Liver (tissue), 9 donors: Measurements from ENCODE around the gene FAM193A. TPM values are rescaled to one million over a fixed set of nuclear protein-coding genes. Genes with fewer than 3 reads are reported as not detected.

Experiments used
- DNase-seq: peaks from one replicate; pipeline ENCODE4 v3.0.0-alpha.2; 2017; ENCODE audit warnings: low spot score
- H3K27ac ChIP-seq, 2 donors: one replicate each; pipeline ENCODE4 v1.7.0; 2013; ENCODE audit warnings: inconsistent platforms in 2 of 2, low read length in 2 of 2, control low read depth in 1 of 2, low read depth in 1 of 2, mild to moderate bottlenecking in 1 of 2
- H3K27me3 ChIP-seq, 4 donors: one replicate each; pipeline versions ENCODE4 v1.6.1 to v1.7.0; 2013; ENCODE audit warnings: low read length in 3 of 4, inconsistent platforms in 1 of 4, mild to moderate bottlenecking in 1 of 4, moderate library complexity in 1 of 4; ENCODE audit not compliant: control insufficient read depth in 4 of 4, insufficient read depth in 4 of 4
- H3K36me3 ChIP-seq, 4 donors: one replicate each; pipeline versions ENCODE4 v1.6.1 to v1.7.0; 2013; ENCODE audit warnings: low read length in 3 of 4, mild to moderate bottlenecking in 3 of 4, low read depth in 1 of 4, moderate library complexity in 1 of 4; ENCODE audit not compliant: control insufficient read depth in 4 of 4, insufficient read depth in 3 of 4
- H3K4me1 ChIP-seq, 4 donors: one replicate each; pipeline versions ENCODE4 v1.6.1 to v1.7.0; 2013; ENCODE audit warnings: low read length in 3 of 4, mild to moderate bottlenecking in 3 of 4, moderate library complexity in 1 of 4; ENCODE audit not compliant: control insufficient read depth in 4 of 4, insufficient read depth in 4 of 4
- H3K4me3 ChIP-seq, 3 donors: one replicate each; pipeline versions ENCODE4 v1.6.1 to v1.7.0; 2013; ENCODE audit warnings: low read length in 3 of 3, control low read depth in 1 of 3, low read depth in 1 of 3, mild to moderate bottlenecking in 1 of 3
- H3K9ac ChIP-seq, 2 donors: one replicate each; pipeline ENCODE4 v1.7.0; 2013; ENCODE audit warnings: low read length in 2 of 2, mild to moderate bottlenecking in 2 of 2, moderate library complexity in 2 of 2, control low read depth in 1 of 2, low read depth in 1 of 2
- H3K9me3 ChIP-seq, 4 donors: one replicate each; pipeline versions ENCODE4 v1.6.1 to v1.7.0; 2013; ENCODE audit warnings: low read length in 3 of 4; ENCODE audit not compliant: control insufficient read depth in 4 of 4
- EGR1 ChIP-seq, 2 donors: IDR thresholded peaks; 2 replicates each; pipeline ENCODE4 v1.6.1; 2016 to 2018; ENCODE audit warnings: antibody characterized with exemption in 2 of 2, low read depth in 2 of 2
- FOXA1 ChIP-seq: IDR thresholded peaks from 2 replicates; pipeline ENCODE4 v1.6.1; 2016; ENCODE audit warnings: antibody characterized with exemption
- FOXA2 ChIP-seq: IDR thresholded peaks from 2 replicates; pipeline ENCODE4 v1.6.1; 2016; ENCODE audit warnings: antibody characterized with exemption
- GABPA ChIP-seq, 2 donors: IDR thresholded peaks in 1 of 2; conservative IDR thresholded peaks in 1 of 2; 2 replicates each; pipeline ENCODE4 v1.6.1; 2016; ENCODE audit warnings: antibody characterized with exemption in 2 of 2, mild to moderate bottlenecking in 1 of 2, moderate library complexity in 1 of 2
- HNF4A ChIP-seq, 2 donors: conservative IDR thresholded peaks; 2 replicates each; pipeline ENCODE4 v1.6.1; 2016; ENCODE audit warnings: antibody characterized with exemption in 2 of 2, mild to moderate bottlenecking in 2 of 2
- HNF4G ChIP-seq: IDR thresholded peaks from 2 replicates; pipeline ENCODE4 v1.6.1; 2016; ENCODE audit warnings: antibody characterized with exemption
- JUND ChIP-seq, 2 donors: IDR thresholded peaks; 2 replicates each; pipeline ENCODE4 v1.6.1; 2016; ENCODE audit warnings: antibody characterized with exemption in 2 of 2
- NR2F2 ChIP-seq: IDR thresholded peaks from 2 replicates; pipeline ENCODE4 v1.6.1; 2016; ENCODE audit warnings: antibody characterized with exemption
- RAD21 ChIP-seq, 2 donors: IDR thresholded peaks; 2 replicates each; pipeline ENCODE4 v1.6.1; 2016; ENCODE audit warnings: antibody characterized with exemption in 2 of 2, mild to moderate bottlenecking in 2 of 2
- RXRA ChIP-seq, 2 donors: IDR thresholded peaks; 2 replicates each; pipeline ENCODE4 v1.6.1; 2017 to 2018; ENCODE audit warnings: antibody characterized with exemption in 2 of 2, mild to moderate bottlenecking in 1 of 2
- SP1 ChIP-seq: IDR thresholded peaks from 2 replicates; pipeline ENCODE4 v1.6.1; 2018; ENCODE audit warnings: antibody characterized with exemption, mild to moderate bottlenecking
- TAF1 ChIP-seq: conservative IDR thresholded peaks from 2 replicates; pipeline ENCODE4 v1.6.1; 2016; ENCODE audit warnings: antibody characterized with exemption, mild to moderate bottlenecking
- YY1 ChIP-seq: IDR thresholded peaks from 2 replicates; pipeline ENCODE4 v1.6.1; 2016; ENCODE audit warnings: antibody characterized with exemption, mild to moderate bottlenecking
- WGBS: extraction: QIAGEN DNeasy Blood & Tissue Kit; methylation state at CpG from one replicate; pipeline ENCODE4 v1.1.7; 2013; 5-methylcytosine and 5-hydroxymethylcytosine counted together
- polyA plus RNA-seq, 2 donors: library from polyadenylated mRNA; stranded (reverse) in 1 of 2; unstranded in 1 of 2; fragments of 200-250 nt in 1 of 2; fragments of >200 nt in 1 of 2; fragmentation: Nextera tagmentation in 1 of 2; extraction: Ambion mirVana in 1 of 2; gene quantifications; one replicate each; pipeline versions ENCODE4 v1.2.1 to v1.2.3, GENCODE V29; 2013 to 2015
- total RNA-seq, 2 donors: library from RNA; depleted of rRNA; stranded (reverse); fragments of >200 nt; gene quantifications; one replicate each; pipeline ENCODE4 v1.2.3, GENCODE V29; 2014
- TF ChIP-seq, protein P1 (sequence below): IDR thresholded peaks from 2 replicates; pipeline ENCODE4 v1.6.1; 2016; ENCODE audit warnings: antibody characterized with exemption
- TF ChIP-seq, protein P2 (sequence below): IDR thresholded peaks from 2 replicates; pipeline ENCODE4 v1.6.1; 2016; ENCODE audit warnings: antibody characterized with exemption
- TF ChIP-seq, protein P3 (sequence below): IDR thresholded peaks from 2 replicates; pipeline ENCODE4 v1.6.1; 2016; ENCODE audit warnings: antibody characterized with exemption
- TF ChIP-seq, protein P4 (sequence below): fragments of 150-350 bp; IDR thresholded peaks from 2 replicates; pipeline ENCODE4 v1.5.1; 2017; ENCODE audit warnings: improper control_type of control experiment, low read depth, low read length; ENCODE audit not compliant: missing input control
- TF ChIP-seq, protein P5 (sequence below): IDR thresholded peaks from 2 replicates; pipeline ENCODE4 v1.6.1; 2016; ENCODE audit warnings: antibody characterized with exemption, mild to moderate bottlenecking
- donor health status: healthy.
- donor health status: healthy.
- donor health status: healthy.
- donor health status: healthy.
- donor health status: healthy.

The FAM193A gene
- total and polyA plus RNA-seq, 4 donors: 3.9 to 10.2 (median 7.0) TPM

DNA sequence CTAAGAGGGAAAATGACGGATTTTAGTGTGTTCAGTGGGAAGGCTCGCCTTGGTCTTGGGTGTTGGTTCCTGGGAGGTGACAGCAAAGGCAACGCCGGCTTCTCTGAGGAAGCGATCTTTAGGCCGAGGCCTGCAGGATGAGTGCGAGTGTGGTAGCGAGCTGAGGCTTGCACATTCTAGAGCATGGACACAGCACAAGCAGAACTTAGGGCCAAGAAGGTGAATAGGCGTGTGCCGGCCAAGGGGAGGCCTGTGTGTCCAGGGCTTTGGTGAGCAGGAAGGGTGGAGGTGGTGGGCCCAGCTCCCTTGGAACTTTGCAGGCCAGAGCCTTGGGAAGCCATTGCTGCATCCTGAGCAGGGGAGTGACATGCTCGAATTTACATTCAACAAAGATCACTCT, 151.8 kb downstream of the FAM193A start:
- Histone ChIP-seq H3K4me1 (no peaks in the 10 kb centered on the region), H3K27me3 (no peaks in the 10 kb centered on the region), H3K36me3 (peaks cover 10 to 74% (median 31%) of the 10 kb centered on the region in 4 donors), H3K9me3 (no peaks in the 10 kb centered on the region), H3K4me3 (no peak overlapping the region), H3K27ac (no peak overlapping the region), H3K9ac (no peak overlapping the region)
- TF ChIP-seq, protein P1, sequence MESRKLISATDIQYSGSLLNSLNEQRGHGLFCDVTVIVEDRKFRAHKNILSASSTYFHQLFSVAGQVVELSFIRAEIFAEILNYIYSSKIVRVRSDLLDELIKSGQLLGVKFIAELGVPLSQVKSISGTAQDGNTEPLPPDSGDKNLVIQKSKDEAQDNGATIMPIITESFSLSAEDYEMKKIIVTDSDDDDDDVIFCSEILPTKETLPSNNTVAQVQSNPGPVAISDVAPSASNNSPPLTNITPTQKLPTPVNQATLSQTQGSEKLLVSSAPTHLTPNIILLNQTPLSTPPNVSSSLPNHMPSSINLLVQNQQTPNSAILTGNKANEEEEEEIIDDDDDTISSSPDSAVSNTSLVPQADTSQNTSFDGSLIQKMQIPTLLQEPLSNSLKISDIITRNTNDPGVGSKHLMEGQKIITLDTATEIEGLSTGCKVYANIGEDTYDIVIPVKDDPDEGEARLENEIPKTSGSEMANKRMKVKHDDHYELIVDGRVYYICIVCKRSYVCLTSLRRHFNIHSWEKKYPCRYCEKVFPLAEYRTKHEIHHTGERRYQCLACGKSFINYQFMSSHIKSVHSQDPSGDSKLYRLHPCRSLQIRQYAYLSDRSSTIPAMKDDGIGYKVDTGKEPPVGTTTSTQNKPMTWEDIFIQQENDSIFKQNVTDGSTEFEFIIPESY: no peak
- TF ChIP-seq, protein P2, sequence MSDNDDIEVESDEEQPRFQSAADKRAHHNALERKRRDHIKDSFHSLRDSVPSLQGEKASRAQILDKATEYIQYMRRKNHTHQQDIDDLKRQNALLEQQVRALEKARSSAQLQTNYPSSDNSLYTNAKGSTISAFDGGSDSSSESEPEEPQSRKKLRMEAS: no peak
- TF ChIP-seq HNF4A (conservative IDR thresholded peaks at IDR 0.05): no peak
- TF ChIP-seq, protein P3, sequence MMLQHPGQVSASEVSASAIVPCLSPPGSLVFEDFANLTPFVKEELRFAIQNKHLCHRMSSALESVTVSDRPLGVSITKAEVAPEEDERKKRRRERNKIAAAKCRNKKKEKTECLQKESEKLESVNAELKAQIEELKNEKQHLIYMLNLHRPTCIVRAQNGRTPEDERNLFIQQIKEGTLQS: no peak
- TF ChIP-seq TAF1: no peak
- no peak for TF ChIP-seq JUND (IDR thresholded peaks at IDR 0.05)
- TF ChIP-seq EGR1 (IDR thresholded peaks at IDR 0.05; ENCODE audit: low read depth in 2 of 2): no peak
- TF ChIP-seq, protein P4, sequence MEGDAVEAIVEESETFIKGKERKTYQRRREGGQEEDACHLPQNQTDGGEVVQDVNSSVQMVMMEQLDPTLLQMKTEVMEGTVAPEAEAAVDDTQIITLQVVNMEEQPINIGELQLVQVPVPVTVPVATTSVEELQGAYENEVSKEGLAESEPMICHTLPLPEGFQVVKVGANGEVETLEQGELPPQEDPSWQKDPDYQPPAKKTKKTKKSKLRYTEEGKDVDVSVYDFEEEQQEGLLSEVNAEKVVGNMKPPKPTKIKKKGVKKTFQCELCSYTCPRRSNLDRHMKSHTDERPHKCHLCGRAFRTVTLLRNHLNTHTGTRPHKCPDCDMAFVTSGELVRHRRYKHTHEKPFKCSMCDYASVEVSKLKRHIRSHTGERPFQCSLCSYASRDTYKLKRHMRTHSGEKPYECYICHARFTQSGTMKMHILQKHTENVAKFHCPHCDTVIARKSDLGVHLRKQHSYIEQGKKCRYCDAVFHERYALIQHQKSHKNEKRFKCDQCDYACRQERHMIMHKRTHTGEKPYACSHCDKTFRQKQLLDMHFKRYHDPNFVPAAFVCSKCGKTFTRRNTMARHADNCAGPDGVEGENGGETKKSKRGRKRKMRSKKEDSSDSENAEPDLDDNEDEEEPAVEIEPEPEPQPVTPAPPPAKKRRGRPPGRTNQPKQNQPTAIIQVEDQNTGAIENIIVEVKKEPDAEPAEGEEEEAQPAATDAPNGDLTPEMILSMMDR: no peak
- TF ChIP-seq FOXA1: no peak
- no peak for TF ChIP-seq GABPA (IDR thresholded peaks at IDR 0.05 in 1 of 2, conservative IDR thresholded peaks at IDR 0.05 in 1 of 2)
- no peak for TF ChIP-seq FOXA2
- TF ChIP-seq NR2F2: no peak
- TF ChIP-seq RAD21 (IDR thresholded peaks at IDR 0.05): no peak
- TF ChIP-seq YY1: no peak
- no peak for TF ChIP-seq SP1
- TF ChIP-seq RXRA (IDR thresholded peaks at IDR 0.05): no peak
- TF ChIP-seq, protein P5, sequence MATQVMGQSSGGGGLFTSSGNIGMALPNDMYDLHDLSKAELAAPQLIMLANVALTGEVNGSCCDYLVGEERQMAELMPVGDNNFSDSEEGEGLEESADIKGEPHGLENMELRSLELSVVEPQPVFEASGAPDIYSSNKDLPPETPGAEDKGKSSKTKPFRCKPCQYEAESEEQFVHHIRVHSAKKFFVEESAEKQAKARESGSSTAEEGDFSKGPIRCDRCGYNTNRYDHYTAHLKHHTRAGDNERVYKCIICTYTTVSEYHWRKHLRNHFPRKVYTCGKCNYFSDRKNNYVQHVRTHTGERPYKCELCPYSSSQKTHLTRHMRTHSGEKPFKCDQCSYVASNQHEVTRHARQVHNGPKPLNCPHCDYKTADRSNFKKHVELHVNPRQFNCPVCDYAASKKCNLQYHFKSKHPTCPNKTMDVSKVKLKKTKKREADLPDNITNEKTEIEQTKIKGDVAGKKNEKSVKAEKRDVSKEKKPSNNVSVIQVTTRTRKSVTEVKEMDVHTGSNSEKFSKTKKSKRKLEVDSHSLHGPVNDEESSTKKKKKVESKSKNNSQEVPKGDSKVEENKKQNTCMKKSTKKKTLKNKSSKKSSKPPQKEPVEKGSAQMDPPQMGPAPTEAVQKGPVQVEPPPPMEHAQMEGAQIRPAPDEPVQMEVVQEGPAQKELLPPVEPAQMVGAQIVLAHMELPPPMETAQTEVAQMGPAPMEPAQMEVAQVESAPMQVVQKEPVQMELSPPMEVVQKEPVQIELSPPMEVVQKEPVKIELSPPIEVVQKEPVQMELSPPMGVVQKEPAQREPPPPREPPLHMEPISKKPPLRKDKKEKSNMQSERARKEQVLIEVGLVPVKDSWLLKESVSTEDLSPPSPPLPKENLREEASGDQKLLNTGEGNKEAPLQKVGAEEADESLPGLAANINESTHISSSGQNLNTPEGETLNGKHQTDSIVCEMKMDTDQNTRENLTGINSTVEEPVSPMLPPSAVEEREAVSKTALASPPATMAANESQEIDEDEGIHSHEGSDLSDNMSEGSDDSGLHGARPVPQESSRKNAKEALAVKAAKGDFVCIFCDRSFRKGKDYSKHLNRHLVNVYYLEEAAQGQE: no peak
- TF ChIP-seq HNF4G: no peak
- DNase-seq: no peak
- WGBS: 98% methylated on average over 11 of the region's 11 CpGs
